Adrenal gland (tissue), 12 donors: ENCODE results near the gene SUFU. TPM values are rescaled to one million over a fixed set of nuclear protein-coding genes. Genes with fewer than 3 reads are reported as not detected.

Experiments
- DNase-seq, 7 donors: peaks; one replicate each; pipeline ENCODE4 v3.0.0-alpha.2; 2019 to 2020
- H3K27ac ChIP-seq, 5 donors: fragments of 200-600 bp; sonication (generic) in 4 of 5; 1 replicate in 3 of 5; 2 replicates in 2 of 5; pipeline versions ENCODE4 v1.5.1 to v1.8.0; 2016 to 2020; ENCODE audit warnings: mild to moderate bottlenecking in 1 of 5
- H3K27me3 ChIP-seq: fragments of 200-600 bp; 2 replicates; pipeline ENCODE4 v1.8.0; 2021
- H3K36me3 ChIP-seq, 2 donors: fragments of 200-600 bp; replicated peaks in 1 of 2; 1 replicate in 1 of 2; 2 replicates in 1 of 2; pipeline versions ENCODE4 v1.5.1 to v1.8.0; 2018 to 2022
- H3K4me1 ChIP-seq, 2 donors: fragments of 200-600 bp; replicated peaks in 1 of 2; 1 replicate in 1 of 2; 2 replicates in 1 of 2; pipeline versions ENCODE4 v1.5.1 to v1.8.0; 2018 to 2021
- H3K4me3 ChIP-seq, 4 donors: fragments of 200-600 bp; sonication (generic) in 3 of 4; one replicate each; pipeline ENCODE4 v1.5.1; 2016 to 2018
- H3K9me3 ChIP-seq, 3 donors: fragments of 200-600 bp; sonication (generic) in 1 of 3; replicated peaks in 1 of 3; 1 replicate in 2 of 3; 2 replicates in 1 of 3; pipeline versions ENCODE4 v1.5.1 to v1.8.0; 2016 to 2021
- POLR2A ChIP-seq, 2 donors: fragments of 450-650 bp; IDR thresholded peaks; one replicate each; pipeline ENCODE4 v1.6.1; 2017; ENCODE audit warnings: antibody characterized with exemption in 2 of 2, mild to moderate bottlenecking in 2 of 2, moderate library complexity in 1 of 2
- WGBS, 4 donors: extraction: QIAGEN DNeasy Blood & Tissue Kit in 2 of 4; methylation state at CpG; one replicate each; pipeline versions ENCODE4 v1.1.5 to v1.1.7; 2013 to 2017; 5-methylcytosine and 5-hydroxymethylcytosine counted together
- intact Hi-C, 2 donors: fragments of 100-400 bp; cut with DNase I; formaldehyde crosslinking; loops; one replicate each; pipeline versions ENCODE4 v1.14.1 to v1.15.0; 2022 to 2023
- polyA plus RNA-seq, 3 donors: library from polyadenylated mRNA; stranded (reverse); fragments of 200-250 nt in 2 of 3; fragments of 350-450 nt in 1 of 3; fragmentation: Illumina TruSeq in 1 of 3; extraction: RNeasy Lipid Tissue Mini Kit (QIAGEN cat#74804) in 1 of 3; gene quantifications; one replicate each; pipeline ENCODE4 v1.2.3, GENCODE V29; 2013 to 2014
- total RNA-seq, 9 donors: library from RNA; depleted of rRNA in 4 of 9; stranded (reverse); fragments of >200 nt in 4 of 9; fragments of 120-200 nt in 1 of 9; fragmentation: NEBNext Ultra II Directional in 1 of 9; extraction: Animal tissue kit (Norgen Biotek cat#: 25700) in 1 of 9; gene quantifications; one replicate each; pipeline versions ENCODE4 v1.1.0 to v1.2.4, GENCODE V29; 2013 to 2023
- TF ChIP-seq, protein P1 (sequence below), 6 experiments: fragments of 450-650 bp in 4 of 6; fragments of 200-600 bp in 2 of 6; sonication (generic) in 1 of 6; IDR thresholded peaks; 1 replicate in 5 of 6; 2 replicates in 1 of 6; pipeline versions ENCODE4 v1.5.1 to v1.8.0; 2016 to 2021; ENCODE audit warnings: antibody characterized with exemption in 6 of 6, mild to moderate bottlenecking in 2 of 6, moderate library complexity in 1 of 6
- donor health status: healthy with polysubstance abuse.
- donor health status: Bipolar disorder and iron deficiency.
- donor health status: DM: yes; HTN: yes; CAD: no.
- donor health status: DM: no; HTN: no; CAD: no.
- donor health status: DM: no; HTN: no; CAD: no.
- donor health status: DM: yes; HTN: yes; CAD: no.

The SUFU gene
- total and polyA plus RNA-seq, 12 donors: 4.3 to 20.2 (median 11.1) TPM

DNA sequence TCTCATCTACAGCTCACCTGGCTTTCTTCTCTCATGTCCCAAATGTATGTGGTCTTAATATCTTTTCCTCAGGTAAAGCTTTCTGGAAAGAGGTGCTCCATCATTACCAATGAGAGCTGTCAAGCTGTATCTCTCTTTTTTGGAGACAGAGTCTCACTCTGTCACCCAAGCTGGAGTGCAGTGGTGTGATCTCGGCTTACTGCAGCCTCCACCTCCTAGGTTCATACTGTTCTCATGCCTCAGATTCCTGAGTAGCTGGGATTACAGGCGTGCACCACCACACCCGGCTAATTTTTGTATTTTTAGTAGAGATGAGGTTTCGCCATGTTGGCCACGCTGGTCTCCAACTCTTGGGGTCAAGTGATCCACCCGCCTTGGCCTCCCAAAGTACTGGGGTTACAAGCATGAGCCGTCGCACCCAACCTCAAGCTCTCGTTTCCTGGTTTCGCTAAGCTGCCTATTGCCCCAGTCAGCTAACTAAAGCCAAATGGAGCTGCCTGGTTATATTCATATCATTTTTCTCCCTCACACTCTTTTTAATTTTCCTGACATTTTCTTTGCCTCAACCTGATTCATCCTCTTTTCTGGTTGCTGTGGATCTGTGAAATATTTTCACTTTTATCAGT lies 60.5 kb downstream of the SUFU start:
- H3K9me3 ChIP-seq: no peaks in the 10 kb centered on the region
- intact Hi-C loops: no loop called here
- H3K27ac ChIP-seq: no peak overlapping the region
- no peaks in the 10 kb centered on the region for H3K4me1 ChIP-seq
- no peak overlapping the region for H3K4me3 ChIP-seq
- H3K36me3 ChIP-seq: no peaks in the 10 kb centered on the region
- H3K27me3 ChIP-seq: no peaks in the 10 kb centered on the region
- 91 to 94% (median 92%) methylated on average over 10 of the region's 10 CpGs for WGBS, 4 donors
- no peak for DNase-seq
- no peak for TF ChIP-seq POLR2A (IDR thresholded peaks at IDR 0.05)
- TF ChIP-seq, protein P1, sequence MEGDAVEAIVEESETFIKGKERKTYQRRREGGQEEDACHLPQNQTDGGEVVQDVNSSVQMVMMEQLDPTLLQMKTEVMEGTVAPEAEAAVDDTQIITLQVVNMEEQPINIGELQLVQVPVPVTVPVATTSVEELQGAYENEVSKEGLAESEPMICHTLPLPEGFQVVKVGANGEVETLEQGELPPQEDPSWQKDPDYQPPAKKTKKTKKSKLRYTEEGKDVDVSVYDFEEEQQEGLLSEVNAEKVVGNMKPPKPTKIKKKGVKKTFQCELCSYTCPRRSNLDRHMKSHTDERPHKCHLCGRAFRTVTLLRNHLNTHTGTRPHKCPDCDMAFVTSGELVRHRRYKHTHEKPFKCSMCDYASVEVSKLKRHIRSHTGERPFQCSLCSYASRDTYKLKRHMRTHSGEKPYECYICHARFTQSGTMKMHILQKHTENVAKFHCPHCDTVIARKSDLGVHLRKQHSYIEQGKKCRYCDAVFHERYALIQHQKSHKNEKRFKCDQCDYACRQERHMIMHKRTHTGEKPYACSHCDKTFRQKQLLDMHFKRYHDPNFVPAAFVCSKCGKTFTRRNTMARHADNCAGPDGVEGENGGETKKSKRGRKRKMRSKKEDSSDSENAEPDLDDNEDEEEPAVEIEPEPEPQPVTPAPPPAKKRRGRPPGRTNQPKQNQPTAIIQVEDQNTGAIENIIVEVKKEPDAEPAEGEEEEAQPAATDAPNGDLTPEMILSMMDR (IDR thresholded peaks at IDR 0.05): no peak

GRCh38 chr10:102565793-102566192 lies 62.0 kb downstream of the SUFU start:
- no peak for DNase-seq
- whole genome bisulfite sequencing, 4 donors: 93 to 95% (median 94%) methylated on average over 7 to 8 of the region's 8 CpGs
- H3K4me3 ChIP-seq: no peak overlapping the region
- H3K27ac ChIP-seq: no peak overlapping the region
- no peaks in the 10 kb centered on the region for H3K27me3 ChIP-seq
- no peaks in the 10 kb centered on the region for H3K4me1 ChIP-seq
- no peaks in the 10 kb centered on the region for H3K9me3 ChIP-seq
- intact Hi-C loops: no loop called here
- H3K36me3 ChIP-seq: no peaks in the 10 kb centered on the region
- no peak for TF ChIP-seq POLR2A (IDR thresholded peaks at IDR 0.05)
- TF ChIP-seq, protein P1 (IDR thresholded peaks at IDR 0.05): no peak

- Histone ChIP-seq H3K4me3 (no peak overlapping the region), H3K27me3 (no peaks in the 10 kb centered on the region), H3K4me1 (peaks cover 0 to 13% of the 10 kb centered on the region in 2 donors), H3K36me3 (no peaks in the 10 kb centered on the region), H3K27ac (peak overlapping the region in 2 of 5 donors; percentile 38 to 53), H3K9me3 (no peaks in the 10 kb centered on the region)
- intact Hi-C loops: no loop called here
- no peak for TF ChIP-seq POLR2A (IDR thresholded peaks at IDR 0.05)
- TF ChIP-seq, protein P1 (IDR thresholded peaks at IDR 0.05): no peak
- 63 to 73% (median 69%) methylated on average over 1 of the region's 1 CpG for WGBS, 4 donors
- DNase-seq: no peak
Measured at GRCh38 chr10:102578782-102579181, 75.0 kb downstream of the SUFU start.

- Histone ChIP-seq H3K4me3 (no peak overlapping the region), H3K4me1 (peaks cover 0 to 13% of the 10 kb centered on the region in 2 donors), H3K27me3 (no peaks in the 10 kb centered on the region), H3K9me3 (no peaks in the 10 kb centered on the region), H3K36me3 (no peaks in the 10 kb centered on the region), H3K27ac (peak overlapping the region in 2 of 5 donors; percentile 38 to 53)
- no peak for TF ChIP-seq POLR2A (IDR thresholded peaks at IDR 0.05)
- TF ChIP-seq, protein P1 (IDR thresholded peaks at IDR 0.05): no peak
- intact Hi-C loops: no loop called here
- 53 to 58% (median 55%) methylated on average over 7 of the region's 7 CpGs for WGBS, 4 donors
- DNase-seq: no peak
Measured at GRCh38 chr10:102579328-102579727, 75.6 kb downstream of the SUFU start.
